ENCODE results near the gene AZU1. TPM values are rescaled to one million over a fixed set of nuclear protein-coding genes. Genes with fewer than 3 reads are reported as not detected.

The AZU1 gene
- total RNA-seq, 4 donors from 2014 or later, result 0.42 TPM; not detected in 3

DNA sequence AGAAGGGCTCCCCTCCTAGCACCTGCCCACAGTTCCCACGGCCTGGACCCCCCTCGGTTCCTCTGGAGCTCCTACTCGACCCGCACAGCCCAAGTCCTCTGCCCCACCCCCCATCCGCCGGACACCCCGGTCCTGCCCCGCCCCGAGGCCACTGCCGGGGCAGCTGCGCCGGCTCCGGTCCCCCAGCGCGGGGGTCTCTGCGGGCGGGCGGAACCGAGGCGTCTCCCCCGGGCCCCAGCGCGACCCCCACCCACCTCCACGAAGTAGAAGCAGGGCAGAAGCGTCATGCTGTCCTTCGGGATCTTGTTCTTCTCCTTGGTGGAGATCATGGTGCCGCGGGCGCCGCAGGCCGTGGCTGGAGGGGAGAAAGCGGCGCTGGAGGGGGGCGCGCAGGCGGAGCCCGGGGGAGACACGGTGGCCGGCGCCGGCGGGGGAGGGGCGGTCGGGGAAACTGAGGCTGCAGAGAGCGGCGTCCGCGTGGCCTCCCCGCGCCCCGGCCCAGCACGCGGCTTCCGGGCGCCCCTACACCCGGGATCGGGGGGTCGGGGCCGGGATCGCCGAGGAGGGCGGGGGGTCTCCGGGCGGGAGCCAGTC is 6.3 kb upstream of the AZU1 start:
- H3K9me3 ChIP-seq, result no peaks in the 10 kb centered on the region
- H3K27me3 ChIP-seq, result peaks cover 6 to 42% of the 10 kb centered on the region in 2 donors
- no peak overlapping the region for H3K27ac ChIP-seq
- DNase-seq (ENCODE audit: low spot score in 2 of 2), result no peak
- TF ChIP-seq POLR2A (IDR thresholded peaks at IDR 0.05) (no peak), EP300 (IDR thresholded peaks at IDR 0.05) (no peak)
- TF ChIP-seq, protein P1, sequence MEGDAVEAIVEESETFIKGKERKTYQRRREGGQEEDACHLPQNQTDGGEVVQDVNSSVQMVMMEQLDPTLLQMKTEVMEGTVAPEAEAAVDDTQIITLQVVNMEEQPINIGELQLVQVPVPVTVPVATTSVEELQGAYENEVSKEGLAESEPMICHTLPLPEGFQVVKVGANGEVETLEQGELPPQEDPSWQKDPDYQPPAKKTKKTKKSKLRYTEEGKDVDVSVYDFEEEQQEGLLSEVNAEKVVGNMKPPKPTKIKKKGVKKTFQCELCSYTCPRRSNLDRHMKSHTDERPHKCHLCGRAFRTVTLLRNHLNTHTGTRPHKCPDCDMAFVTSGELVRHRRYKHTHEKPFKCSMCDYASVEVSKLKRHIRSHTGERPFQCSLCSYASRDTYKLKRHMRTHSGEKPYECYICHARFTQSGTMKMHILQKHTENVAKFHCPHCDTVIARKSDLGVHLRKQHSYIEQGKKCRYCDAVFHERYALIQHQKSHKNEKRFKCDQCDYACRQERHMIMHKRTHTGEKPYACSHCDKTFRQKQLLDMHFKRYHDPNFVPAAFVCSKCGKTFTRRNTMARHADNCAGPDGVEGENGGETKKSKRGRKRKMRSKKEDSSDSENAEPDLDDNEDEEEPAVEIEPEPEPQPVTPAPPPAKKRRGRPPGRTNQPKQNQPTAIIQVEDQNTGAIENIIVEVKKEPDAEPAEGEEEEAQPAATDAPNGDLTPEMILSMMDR (IDR thresholded peaks at IDR 0.05), result no peak
- H3K36me3 ChIP-seq, result peaks cover 0 to under 1% (median 0%) of the 10 kb centered on the region in 3 donors
- peak overlapping the region in 3 of 4 donors; percentile 3 to 43 (median 12) for H3K4me3 ChIP-seq
- peaks cover 0 to 16% (median 7%) of the 10 kb centered on the region in 4 donors for H3K4me1 ChIP-seq
- 0 to 2% methylated on average over 9 to 14 of the region's 64 CpGs for WGBS, 2 donors

- peaks cover 0 to 16% (median 7%) of the 10 kb centered on the region in 4 donors for H3K4me1 ChIP-seq
- no peak within 1 kb of the TSS for H3K27ac ChIP-seq
- DNase-seq (ENCODE audit: low spot score in 2 of 2), result no peak
- no peaks in the 10 kb centered on the region for H3K36me3 ChIP-seq
- H3K4me3 ChIP-seq, result peak within 1 kb of the TSS in 3 of 4 donors; percentile 3 to 43 (median 12)
- 0 to 1% methylated on average over 19 to 24 of the region's 86 CpGs for WGBS, 2 donors
- H3K9me3 ChIP-seq, result no peaks in the 10 kb centered on the region
- peaks cover 6 to 42% of the 10 kb centered on the region in 2 donors for H3K27me3 ChIP-seq
- TF ChIP-seq POLR2A (IDR thresholded peaks at IDR 0.05) (no peak), EP300 (IDR thresholded peaks at IDR 0.05) (no peak)
- TF ChIP-seq, protein P1 (IDR thresholded peaks at IDR 0.05), result no peak
Measured at GRCh38 chr19:821825-822503, 5.7 kb upstream of the AZU1 start, which contains the start of gene PLPPR3. Gene PLPPR3 (minus strand): TSS chr19:821955. CDS start chr19:821559, 396 bp downstream.

DNA sequence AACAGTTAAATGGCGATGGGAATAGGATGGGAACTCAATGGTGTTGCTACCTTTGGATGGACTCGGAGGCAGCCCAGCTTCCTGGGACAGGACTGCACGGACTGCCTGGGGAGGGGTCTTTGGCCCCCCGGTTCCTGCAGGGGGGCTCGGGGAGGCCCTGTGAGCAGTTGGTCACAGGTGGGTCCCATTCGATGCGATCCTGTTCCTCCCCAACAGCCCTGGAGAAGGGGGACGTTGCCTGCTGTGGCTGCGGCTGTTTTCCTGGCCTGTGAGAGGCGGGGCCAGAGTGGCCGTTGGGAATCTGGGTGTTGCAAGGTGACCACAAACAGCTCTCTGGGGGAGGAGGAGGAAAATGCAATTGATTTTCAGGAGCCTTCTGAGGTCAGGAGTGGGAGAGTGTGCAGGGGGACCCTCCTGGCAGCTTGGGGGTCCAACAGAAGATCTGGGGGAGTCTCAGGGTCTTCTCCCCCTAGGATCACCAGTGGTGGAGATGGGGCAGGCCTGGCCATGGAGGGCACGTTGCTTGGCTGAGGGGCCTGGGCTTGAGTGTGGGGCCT is 4.0 kb upstream of the AZU1 start:
- Histone ChIP-seq H3K27ac (no peak overlapping the region), H3K9me3 (no peaks in the 10 kb centered on the region), H3K27me3 (peaks cover 6 to 54% of the 10 kb centered on the region in 2 donors), H3K4me3 (no peak overlapping the region), H3K4me1 (peaks cover 0 to 16% (median 7%) of the 10 kb centered on the region in 4 donors), H3K36me3 (no peaks in the 10 kb centered on the region)
- no peak for DNase-seq (ENCODE audit: low spot score in 2 of 2)
- TF ChIP-seq, protein P1 (IDR thresholded peaks at IDR 0.05), result no peak
- WGBS, 2 donors, result 40 to 42% methylated on average over 12 of the region's 12 CpGs

DNA sequence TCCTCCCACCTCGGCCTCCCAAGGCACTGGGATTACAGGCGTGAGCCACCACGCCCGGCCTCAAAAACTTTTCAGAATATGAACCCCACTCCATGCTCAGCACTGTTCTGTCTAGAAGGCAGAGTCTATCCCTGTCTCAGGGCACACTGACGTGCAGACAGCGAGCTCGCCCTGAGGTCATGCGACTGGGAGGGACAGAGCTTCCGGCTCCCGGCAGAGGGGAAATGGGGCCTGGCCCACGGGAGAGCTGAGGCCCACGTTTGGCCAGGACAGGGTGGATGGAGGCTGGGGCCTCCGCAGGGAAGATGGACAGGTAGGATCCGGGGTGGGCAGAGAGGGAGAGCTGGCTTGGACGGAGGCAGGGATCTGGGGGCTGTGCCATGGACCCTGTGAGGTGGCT is 2.8 kb upstream of the AZU1 start:
- TF ChIP-seq, protein P1 (IDR thresholded peaks at IDR 0.05), result no peak
- TF ChIP-seq POLR2A (IDR thresholded peaks at IDR 0.05), result no peak
- no peak for TF ChIP-seq EP300 (IDR thresholded peaks at IDR 0.05)
- peaks cover 6 to 62% of the 10 kb centered on the region in 2 donors for H3K27me3 ChIP-seq
- H3K9me3 ChIP-seq, result no peaks in the 10 kb centered on the region
- peaks cover 0 to 16% (median 7%) of the 10 kb centered on the region in 4 donors for H3K4me1 ChIP-seq
- H3K27ac ChIP-seq, result no peak overlapping the region
- no peak overlapping the region for H3K4me3 ChIP-seq
- 71 to 77% methylated on average over 15 of the region's 15 CpGs for WGBS, 2 donors
- H3K36me3 ChIP-seq, result no peaks in the 10 kb centered on the region
- DNase-seq (ENCODE audit: low spot score in 2 of 2), result no peak
